Heart left ventricle (tissue), 16 donors: ENCODE measurements around the gene BBOX1. TPM values are rescaled to one million over a fixed set of nuclear protein-coding genes. Genes with fewer than 3 reads are reported as not detected.

Experiments
- ATAC-seq, 4 donors: fragments of 200-7000 bp; cut with Tn5 transposase; one replicate each; pipeline ENCODE4 v1.9.1; 2020 to 2022; ENCODE audit warnings: moderate library complexity in 4 of 4, mild to moderate bottlenecking in 3 of 4, moderate number of reproducible peaks in 1 of 4
- DNase-seq, 5 donors: peaks; one replicate each; pipeline ENCODE4 v3.0.0-alpha.2; 2020
- H3K27ac ChIP-seq, 12 donors: fragments of 200-600 bp; sonication (generic) in 4 of 12; one replicate each; pipeline versions ENCODE4 v1.5.0 to v1.8.0; 2016 to 2022; ENCODE audit warnings: mild to moderate bottlenecking in 2 of 12
- H3K27me3 ChIP-seq, 9 donors: fragments of 200-600 bp; sonication (generic) in 2 of 9; one replicate each; pipeline versions ENCODE4 v1.5.1 to v1.8.0; 2016 to 2022; ENCODE audit warnings: mild to moderate bottlenecking in 3 of 9
- H3K36me3 ChIP-seq, 9 donors: fragments of 200-600 bp; sonication (generic) in 2 of 9; one replicate each; pipeline versions ENCODE4 v1.5.0 to v1.8.0; 2018 to 2022; ENCODE audit warnings: mild to moderate bottlenecking in 2 of 9
- H3K4me1 ChIP-seq, 12 donors: fragments of 200-600 bp; sonication (generic) in 4 of 12; one replicate each; pipeline versions ENCODE4 v1.5.0 to v1.8.0; 2016 to 2022; ENCODE audit warnings: mild to moderate bottlenecking in 3 of 12
- H3K4me3 ChIP-seq, 12 donors: fragments of 200-600 bp; sonication (generic) in 4 of 12; one replicate each; pipeline versions ENCODE4 v1.5.0 to v1.8.0; 2017 to 2022; ENCODE audit warnings: mild to moderate bottlenecking in 9 of 12, moderate library complexity in 4 of 12
- H3K9me3 ChIP-seq, 12 donors: fragments of 200-600 bp; sonication (generic) in 4 of 12; one replicate each; pipeline versions ENCODE4 v1.5.0 to v1.8.0; 2016 to 2022; ENCODE audit warnings: mild to moderate bottlenecking in 1 of 12
- CTCF ChIP-seq, 12 donors: fragments of 200-600 bp; sonication (generic) in 4 of 12; IDR thresholded peaks; one replicate each; pipeline versions ENCODE4 v1.5.0 to v1.8.0; 2018 to 2022; ENCODE audit warnings: antibody characterized with exemption in 12 of 12, mild to moderate bottlenecking in 5 of 12
- POLR2A ChIP-seq, 2 donors: fragments of 450-650 bp; IDR thresholded peaks; one replicate each; pipeline ENCODE4 v1.6.1; 2017; ENCODE audit warnings: antibody characterized with exemption in 2 of 2, mild to moderate bottlenecking in 2 of 2, moderate library complexity in 2 of 2
- WGBS, 4 donors: extraction: QIAGEN DNeasy Blood & Tissue Kit in 2 of 4; methylation state at CpG; one replicate each; pipeline versions ENCODE4 v1.1.5 to v1.1.7; 2013 to 2018; 5-methylcytosine and 5-hydroxymethylcytosine counted together
- intact Hi-C, 10 donors: fragments of 100-400 bp; cut with DNase I; formaldehyde crosslinking; loops; one replicate each; pipeline versions ENCODE4 v1.11.1 to v1.14.2; 2022
- polyA plus RNA-seq, 2 donors: library from polyadenylated mRNA; stranded (reverse); fragments of 200-250 nt; gene quantifications; one replicate each; pipeline ENCODE4 v1.2.3, GENCODE V29; 2013
- total RNA-seq, 9 donors: library from RNA; depleted of rRNA in 2 of 9; stranded (reverse); fragments of >200 nt in 2 of 9; fragmentation: NEBNext Ultra II Directional in 3 of 9; extraction: Animal tissue kit (Norgen Biotek cat#: 25700) in 3 of 9; gene quantifications; one replicate each; pipeline versions ENCODE4 v1.1.0 to v1.2.4, GENCODE V29; 2016 to 2023
- donor health status: ischemic (EF 13 %, LVEDD 7.1; RV severe dilation, severe dysfunction).
- donor health status: healthy with polysubstance abuse.
- donor health status: DM: no; HTN: yes; CAD: no.
- donor health status: DM: no; HTN: no; CAD: no.
- donor health status: ischemic (EF 25% LVEDD 6.9; RV normal size, moderate dysfunction).
- donor health status: ischemic (EF 25% LVEDD 5.7; RV mildly dilated, moderate dysfunction).
- donor health status: healthy.
- donor health status: DM: yes; HTN: yes; CAD: no.
- donor health status: ischemic (EF 35%, LVEDD 5.7; RV mildly dilated, moderate dysfunction).
- donor health status: nonischemic (EF 11% LVEDD 7.7; RV severe dilation, severe dysfunction).
- donor health status: DM: yes; HTN: yes; CAD: no.
- donor health status: PGD.
- donor health status: ischemic (EF 29% LVEDD 5.4; RV normal size, mild dysfunction).
- donor health status: nonischemic (EF 23%, LVEDD 6.1; RV moderate dilation, normal function).

The BBOX1 gene
- total and polyA plus RNA-seq, 11 donors: 0.18 TPM; not detected in 10

DNA sequence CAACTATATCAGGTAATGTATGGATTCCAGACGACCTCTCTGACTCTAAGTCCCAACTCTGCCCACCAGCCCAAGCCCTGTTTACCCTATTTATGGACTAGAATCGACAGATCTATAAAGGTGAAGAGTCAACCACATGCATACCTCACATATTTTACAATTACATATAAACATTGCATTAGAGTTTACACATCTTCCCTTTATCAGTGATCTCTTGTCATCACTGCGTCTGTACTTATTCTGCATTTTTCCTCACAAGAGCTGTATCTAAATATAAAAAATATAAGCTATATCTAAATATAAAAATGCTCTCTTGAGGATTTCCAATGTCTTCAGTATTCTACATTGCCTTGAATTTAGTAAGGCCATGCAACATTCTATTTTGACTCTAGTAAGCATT is 38.2 kb upstream of the BBOX1 start:
- ATAC-seq (no peak), DNase-seq (no peak)
- H3K27me3 ChIP-seq: no peaks in the 10 kb centered on the region
- TF ChIP-seq POLR2A (IDR thresholded peaks at IDR 0.05) (no peak), CTCF (IDR thresholded peaks at IDR 0.05) (no peak)
- H3K9me3 ChIP-seq: no peaks in the 10 kb centered on the region
- intact Hi-C loops: no loop called here
- no peaks in the 10 kb centered on the region for H3K36me3 ChIP-seq
- 52 to 64% (median 61%) methylated on average over 3 of the region's 3 CpGs for WGBS, 4 donors
- H3K4me1 ChIP-seq: no peaks in the 10 kb centered on the region
- no peak overlapping the region for H3K27ac ChIP-seq
- H3K4me3 ChIP-seq: no peak overlapping the region

GRCh38 chr11:27002838-27003237 is 37.8 kb upstream of the BBOX1 start:
- Histone ChIP-seq H3K4me1 (no peaks in the 10 kb centered on the region), H3K4me3 (no peak overlapping the region), H3K9me3 (no peaks in the 10 kb centered on the region), H3K27ac (no peak overlapping the region), H3K36me3 (no peaks in the 10 kb centered on the region), H3K27me3 (no peaks in the 10 kb centered on the region)
- ATAC-seq (no peak), DNase-seq (no peak)
- intact Hi-C loops: no loop called here
- 61 to 71% (median 69%) methylated on average over 4 of the region's 4 CpGs for WGBS, 4 donors
- no peak for TF ChIP-seq CTCF (IDR thresholded peaks at IDR 0.05)
- TF ChIP-seq POLR2A (IDR thresholded peaks at IDR 0.05): no peak

- Histone ChIP-seq H3K36me3 (no peaks in the 10 kb centered on the region), H3K4me3 (no peak overlapping the region), H3K27me3 (no peaks in the 10 kb centered on the region), H3K9me3 (no peaks in the 10 kb centered on the region), H3K4me1 (no peaks in the 10 kb centered on the region), H3K27ac (no peak overlapping the region)
- DNase-seq (no peak), ATAC-seq (no peak)
- intact Hi-C loops: no loop called here
- TF ChIP-seq POLR2A (IDR thresholded peaks at IDR 0.05) (no peak), CTCF (IDR thresholded peaks at IDR 0.05) (no peak)
- WGBS, 4 donors: 87 to 100% (median 92%) methylated on average over 2 of the region's 2 CpGs
Measured at GRCh38 chr11:27004103-27004502, 36.5 kb upstream of the BBOX1 start.

GRCh38 chr11:27008811-27009535 is 31.6 kb upstream of the BBOX1 start:
- H3K4me3 ChIP-seq: no peak overlapping the region
- TF ChIP-seq CTCF (IDR thresholded peaks at IDR 0.05) (no peak), POLR2A (IDR thresholded peaks at IDR 0.05) (no peak)
- no peak overlapping the region for H3K27ac ChIP-seq
- no peaks in the 10 kb centered on the region for H3K27me3 ChIP-seq
- intact Hi-C loops: no loop called here
- DNase-seq (no peak), ATAC-seq (no peak)
- peaks cover 0 to 9% (median 0%) of the 10 kb centered on the region in 12 donors for H3K9me3 ChIP-seq
- no peaks in the 10 kb centered on the region for H3K36me3 ChIP-seq
- H3K4me1 ChIP-seq: peaks cover 0 to 16% (median 0%) of the 10 kb centered on the region in 12 donors
